ENCODE data around the gene JMJD1C. TPM values are rescaled to one million over a fixed set of nuclear protein-coding genes. Genes with fewer than 3 reads are reported as not detected.

Gene JMJD1C
- total RNA-seq, 1 donor from 2014 or later: 120 TPM

DNA sequence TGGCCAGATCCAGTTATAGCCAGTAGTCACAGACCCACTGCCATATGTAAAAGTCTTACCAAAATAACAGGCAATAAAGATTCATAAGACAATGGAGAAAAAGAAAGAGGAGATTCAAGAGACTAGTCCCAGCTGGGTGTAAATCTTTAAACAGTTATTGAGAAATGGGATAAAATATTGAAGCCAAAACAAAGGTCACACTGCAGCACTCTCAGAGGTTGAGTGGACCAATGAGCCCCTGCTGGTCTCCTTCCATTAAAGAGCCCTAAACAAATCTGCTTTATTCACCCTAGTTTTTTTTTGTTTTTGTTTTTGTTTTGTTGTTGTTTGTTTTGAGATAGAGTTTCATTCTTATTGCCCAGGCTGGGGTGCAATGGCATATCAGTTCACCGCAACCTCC lies 98.8 kb downstream of the JMJD1C start:
- TF ChIP-seq, protein P1, sequence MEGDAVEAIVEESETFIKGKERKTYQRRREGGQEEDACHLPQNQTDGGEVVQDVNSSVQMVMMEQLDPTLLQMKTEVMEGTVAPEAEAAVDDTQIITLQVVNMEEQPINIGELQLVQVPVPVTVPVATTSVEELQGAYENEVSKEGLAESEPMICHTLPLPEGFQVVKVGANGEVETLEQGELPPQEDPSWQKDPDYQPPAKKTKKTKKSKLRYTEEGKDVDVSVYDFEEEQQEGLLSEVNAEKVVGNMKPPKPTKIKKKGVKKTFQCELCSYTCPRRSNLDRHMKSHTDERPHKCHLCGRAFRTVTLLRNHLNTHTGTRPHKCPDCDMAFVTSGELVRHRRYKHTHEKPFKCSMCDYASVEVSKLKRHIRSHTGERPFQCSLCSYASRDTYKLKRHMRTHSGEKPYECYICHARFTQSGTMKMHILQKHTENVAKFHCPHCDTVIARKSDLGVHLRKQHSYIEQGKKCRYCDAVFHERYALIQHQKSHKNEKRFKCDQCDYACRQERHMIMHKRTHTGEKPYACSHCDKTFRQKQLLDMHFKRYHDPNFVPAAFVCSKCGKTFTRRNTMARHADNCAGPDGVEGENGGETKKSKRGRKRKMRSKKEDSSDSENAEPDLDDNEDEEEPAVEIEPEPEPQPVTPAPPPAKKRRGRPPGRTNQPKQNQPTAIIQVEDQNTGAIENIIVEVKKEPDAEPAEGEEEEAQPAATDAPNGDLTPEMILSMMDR (IDR thresholded peaks at IDR 0.05): no peak
- Mint-ChIP-seq H3K27me3 (ENCODE audit: unreplicated experiment) (no peaks in the 10 kb centered on the region), H3K9me3 (ENCODE audit: unreplicated experiment) (no peaks in the 10 kb centered on the region), H3K4me1 (ENCODE audit: unreplicated experiment) (peaks cover 2% of the 10 kb centered on the region), H3K4me3 (ENCODE audit: unreplicated experiment) (no peak overlapping the region), H3K36me3 (ENCODE audit: unreplicated experiment) (no peaks in the 10 kb centered on the region), H3K27ac (ENCODE audit: unreplicated experiment) (no peak overlapping the region)
- no peak for DNase-seq (ENCODE audit: extremely low spot score, unreplicated experiment)

DNA sequence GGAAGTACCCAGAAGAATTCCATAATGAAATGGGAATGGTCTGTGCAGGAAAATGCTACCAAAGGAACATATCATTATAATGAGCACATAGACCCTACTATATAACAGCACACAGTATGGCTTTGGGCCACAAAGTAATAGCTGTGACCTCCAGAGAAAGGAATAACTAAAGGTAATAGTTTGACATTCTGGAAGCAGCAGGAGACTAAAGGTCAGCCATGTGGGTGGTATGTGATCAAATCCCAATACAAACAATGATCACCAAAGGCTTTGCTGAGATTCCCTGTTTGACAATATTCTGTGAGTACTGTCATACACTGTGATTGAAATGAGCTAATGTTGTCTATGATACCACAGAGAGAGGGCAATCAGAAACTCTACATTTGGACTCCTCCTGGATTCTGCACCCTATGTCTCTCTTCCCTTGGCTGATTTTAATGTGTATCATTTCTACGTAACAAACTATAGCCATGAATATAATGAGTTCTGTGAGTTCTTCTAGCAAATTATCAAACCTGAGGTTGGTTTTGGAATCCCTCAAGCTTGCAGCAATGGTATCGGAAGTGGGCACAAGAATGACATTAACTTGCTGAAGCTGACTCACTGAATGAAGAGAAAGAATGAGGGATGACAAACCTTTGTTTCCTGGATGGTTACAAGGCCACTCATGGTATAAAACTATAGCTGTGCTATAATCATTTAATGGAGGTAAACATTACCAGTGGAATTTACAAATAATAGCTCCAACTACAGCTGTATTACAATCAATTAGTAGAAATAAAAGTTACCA lies 99.6 kb downstream of the JMJD1C start:
- H3K36me3 Mint-ChIP-seq (ENCODE audit: unreplicated experiment): no peaks in the 10 kb centered on the region
- H3K27ac Mint-ChIP-seq (ENCODE audit: unreplicated experiment): no peak overlapping the region
- H3K27me3 Mint-ChIP-seq (ENCODE audit: unreplicated experiment): no peaks in the 10 kb centered on the region
- no peak for DNase-seq (ENCODE audit: extremely low spot score, unreplicated experiment)
- no peaks in the 10 kb centered on the region for H3K9me3 Mint-ChIP-seq (ENCODE audit: unreplicated experiment)
- TF ChIP-seq, protein P1 (IDR thresholded peaks at IDR 0.05): no peak
- H3K4me1 Mint-ChIP-seq (ENCODE audit: unreplicated experiment): peaks cover 2% of the 10 kb centered on the region
- no peak overlapping the region for H3K4me3 Mint-ChIP-seq (ENCODE audit: unreplicated experiment)

DNA sequence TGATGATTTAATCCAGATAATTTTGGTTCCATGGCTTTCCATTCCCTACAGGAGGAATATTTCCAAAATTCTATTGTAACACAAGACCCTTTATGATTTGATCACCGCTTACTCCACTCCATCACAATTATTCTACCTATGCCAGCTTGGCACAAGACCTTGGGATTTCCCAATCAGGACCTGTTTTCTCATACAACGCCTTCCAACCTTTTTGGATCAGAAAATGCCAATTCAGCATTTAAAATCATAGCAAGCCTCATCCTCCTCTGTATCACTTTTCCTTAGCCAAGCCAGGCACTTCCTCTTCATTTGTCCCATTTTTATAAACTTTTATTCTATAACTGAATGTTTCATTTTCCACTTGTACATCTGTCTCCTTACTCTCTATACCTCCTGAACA lies 100.9 kb downstream of the JMJD1C start:
- TF ChIP-seq, protein P1 (IDR thresholded peaks at IDR 0.05): no peak
- no peak overlapping the region for H3K27ac Mint-ChIP-seq (ENCODE audit: unreplicated experiment)
- no peak overlapping the region for H3K4me3 Mint-ChIP-seq (ENCODE audit: unreplicated experiment)
- H3K36me3 Mint-ChIP-seq (ENCODE audit: unreplicated experiment): peaks cover under 1% of the 10 kb centered on the region
- H3K9me3 Mint-ChIP-seq (ENCODE audit: unreplicated experiment): no peaks in the 10 kb centered on the region
- no peaks in the 10 kb centered on the region for H3K27me3 Mint-ChIP-seq (ENCODE audit: unreplicated experiment)
- H3K4me1 Mint-ChIP-seq (ENCODE audit: unreplicated experiment): peaks cover 4% of the 10 kb centered on the region
- DNase-seq (ENCODE audit: extremely low spot score, unreplicated experiment): no peak

DNA sequence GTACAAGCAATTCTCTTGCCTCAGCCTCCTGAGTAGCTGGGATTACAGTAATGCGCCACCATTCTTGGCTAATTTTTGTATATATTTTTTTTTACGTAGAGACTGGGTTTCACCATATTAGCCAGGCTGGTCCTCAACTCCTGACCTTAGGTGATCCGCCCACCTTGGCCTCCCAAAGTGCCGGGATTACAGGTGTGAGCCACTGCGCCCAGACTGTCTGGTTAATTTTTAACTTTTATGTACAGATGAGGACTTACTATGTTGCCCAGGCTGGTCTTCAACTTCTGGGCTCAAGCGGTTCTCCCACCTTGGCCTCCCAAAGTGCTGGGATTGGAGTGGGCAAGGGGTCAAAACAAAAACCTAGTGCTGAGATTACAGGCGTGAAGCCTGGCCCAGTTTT lies 101.8 kb downstream of the JMJD1C start:
- TF ChIP-seq, protein P1 (IDR thresholded peaks at IDR 0.05): no peak
- Mint-ChIP-seq H3K4me1 (ENCODE audit: unreplicated experiment) (peaks cover 13% of the 10 kb centered on the region), H3K4me3 (ENCODE audit: unreplicated experiment) (no peak overlapping the region)

DNA sequence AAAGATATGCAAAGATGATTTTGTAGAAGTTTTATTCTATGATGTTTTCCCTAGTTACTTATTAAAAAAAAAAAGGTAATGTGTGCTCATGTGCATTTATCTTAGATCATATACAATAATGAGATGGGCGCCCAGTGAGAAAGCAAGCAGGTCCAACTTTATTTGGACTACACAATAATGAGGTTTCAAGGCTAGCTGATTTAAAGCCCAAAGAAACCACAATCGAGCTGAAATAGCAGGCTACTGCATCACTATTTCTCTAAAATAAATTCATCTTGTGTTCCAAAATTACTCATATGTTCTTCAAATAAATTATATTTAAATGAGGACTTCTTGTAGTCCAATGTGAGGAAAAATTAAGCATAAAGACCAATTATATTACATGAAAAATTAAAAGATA lies 110.1 kb downstream of the JMJD1C start:
- peaks cover 27% of the 10 kb centered on the region for H3K4me1 Mint-ChIP-seq (ENCODE audit: unreplicated experiment)
- TF ChIP-seq, protein P1 (IDR thresholded peaks at IDR 0.05): no peak
- H3K36me3 Mint-ChIP-seq (ENCODE audit: unreplicated experiment): peaks cover 8% of the 10 kb centered on the region
- H3K4me3 Mint-ChIP-seq (ENCODE audit: unreplicated experiment): no peak overlapping the region
- no peak for DNase-seq (ENCODE audit: extremely low spot score, unreplicated experiment)
- H3K27ac Mint-ChIP-seq (ENCODE audit: unreplicated experiment): no peak overlapping the region
- peaks cover 11% of the 10 kb centered on the region for H3K9me3 Mint-ChIP-seq (ENCODE audit: unreplicated experiment)
- no peaks in the 10 kb centered on the region for H3K27me3 Mint-ChIP-seq (ENCODE audit: unreplicated experiment)

More for the DNA sequence above, 101.8 kb downstream of the JMJD1C start:
- Mint-ChIP-seq H3K36me3 (ENCODE audit: unreplicated experiment) (peaks cover 3% of the 10 kb centered on the region), H3K27me3 (ENCODE audit: unreplicated experiment) (no peaks in the 10 kb centered on the region), H3K9me3 (ENCODE audit: unreplicated experiment) (no peaks in the 10 kb centered on the region), H3K27ac (ENCODE audit: unreplicated experiment) (no peak overlapping the region)
- DNase-seq (ENCODE audit: extremely low spot score, unreplicated experiment): no peak

Measured in osteocyte (in vitro differentiated cells).